ENCODE results near the gene PDE4D.

DNA sequence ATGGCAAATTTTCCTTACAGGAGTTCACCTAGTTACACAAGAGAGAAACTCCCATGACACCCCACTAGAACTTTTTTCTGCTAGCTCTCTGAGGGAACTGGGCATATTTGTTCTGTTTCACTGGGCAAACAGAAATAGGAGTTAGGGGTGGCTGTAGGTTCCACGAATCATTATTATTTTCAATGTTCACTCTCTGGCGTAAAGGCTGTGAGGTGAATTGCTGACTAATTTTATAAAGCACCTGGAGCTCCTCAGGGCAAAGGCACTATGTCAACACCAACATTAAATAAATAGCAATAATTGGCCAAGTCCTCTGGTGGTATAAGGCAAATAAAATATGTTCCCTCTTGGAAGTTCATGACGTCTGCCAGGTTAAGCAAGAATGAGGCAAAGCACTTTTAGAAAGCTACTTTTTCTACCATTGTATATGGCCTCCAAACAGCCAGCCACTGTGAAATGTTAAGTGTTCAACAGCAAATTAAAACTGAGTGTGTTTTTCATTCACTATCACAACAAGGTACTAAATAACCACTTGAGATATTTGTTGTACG lies 344.6 kb downstream of the PDE4D start:
- TF ChIP-seq, protein P1, sequence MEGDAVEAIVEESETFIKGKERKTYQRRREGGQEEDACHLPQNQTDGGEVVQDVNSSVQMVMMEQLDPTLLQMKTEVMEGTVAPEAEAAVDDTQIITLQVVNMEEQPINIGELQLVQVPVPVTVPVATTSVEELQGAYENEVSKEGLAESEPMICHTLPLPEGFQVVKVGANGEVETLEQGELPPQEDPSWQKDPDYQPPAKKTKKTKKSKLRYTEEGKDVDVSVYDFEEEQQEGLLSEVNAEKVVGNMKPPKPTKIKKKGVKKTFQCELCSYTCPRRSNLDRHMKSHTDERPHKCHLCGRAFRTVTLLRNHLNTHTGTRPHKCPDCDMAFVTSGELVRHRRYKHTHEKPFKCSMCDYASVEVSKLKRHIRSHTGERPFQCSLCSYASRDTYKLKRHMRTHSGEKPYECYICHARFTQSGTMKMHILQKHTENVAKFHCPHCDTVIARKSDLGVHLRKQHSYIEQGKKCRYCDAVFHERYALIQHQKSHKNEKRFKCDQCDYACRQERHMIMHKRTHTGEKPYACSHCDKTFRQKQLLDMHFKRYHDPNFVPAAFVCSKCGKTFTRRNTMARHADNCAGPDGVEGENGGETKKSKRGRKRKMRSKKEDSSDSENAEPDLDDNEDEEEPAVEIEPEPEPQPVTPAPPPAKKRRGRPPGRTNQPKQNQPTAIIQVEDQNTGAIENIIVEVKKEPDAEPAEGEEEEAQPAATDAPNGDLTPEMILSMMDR (IDR thresholded peaks at IDR 0.05) = no peak
- no peak for TF ChIP-seq POLR2A (IDR thresholded peaks at IDR 0.05)

Data from esophagus squamous epithelium (tissue), 4 donors.